PFSK-1 (cell line): Measurements from ENCODE around the gene SP140.

Experiments used
- POLR2AphosphoS5 ChIP-seq: IDR thresholded peaks from 2 replicates; pipeline ENCODE4 v1.6.1; 2012; ENCODE audit warnings: low read depth, mild to moderate bottlenecking, control low read depth, low read length, moderate library complexity
- SIN3A ChIP-seq: IDR thresholded peaks from 2 replicates; pipeline ENCODE4 v1.6.1; 2012; ENCODE audit warnings: mild to moderate bottlenecking, low read length, moderate library complexity, borderline replicate concordance; ENCODE audit not compliant: insufficient read depth
- TF ChIP-seq, protein P1 (sequence below), 2 experiments: IDR thresholded peaks; 2 replicates each; pipeline versions ENCODE4 v1.6.1 to v1.8.0; 2011 to 2012; ENCODE audit warnings: low read depth in 2 of 2, low read length in 2 of 2, control low read depth in 1 of 2, inconsistent platforms in 1 of 2, mild to moderate bottlenecking in 1 of 2, moderate library complexity in 1 of 2; ENCODE audit not compliant: insufficient read depth in 1 of 2

DNA sequence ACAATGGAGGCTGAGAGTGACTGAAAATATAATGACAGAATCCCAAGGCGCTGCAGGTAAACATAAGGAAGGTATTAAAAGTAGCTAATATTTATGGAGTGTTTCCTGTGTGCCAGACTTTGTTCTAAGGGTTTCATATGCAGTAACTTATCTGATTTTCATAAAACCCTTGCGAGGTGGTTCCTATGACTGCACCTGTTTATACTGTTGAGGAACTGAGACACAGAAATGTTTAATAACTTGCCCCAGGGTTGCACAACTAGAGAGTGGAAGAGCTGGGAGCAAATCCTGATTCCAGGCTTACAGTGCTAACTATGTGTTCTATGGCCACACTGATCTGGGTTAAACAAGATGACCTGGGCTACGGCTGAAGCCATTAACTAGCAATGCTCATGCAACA is 8.1 kb upstream of the SP140 start:
- TF ChIP-seq POLR2AphosphoS5 (no peak), SIN3A (no peak)
- TF ChIP-seq, protein P1, sequence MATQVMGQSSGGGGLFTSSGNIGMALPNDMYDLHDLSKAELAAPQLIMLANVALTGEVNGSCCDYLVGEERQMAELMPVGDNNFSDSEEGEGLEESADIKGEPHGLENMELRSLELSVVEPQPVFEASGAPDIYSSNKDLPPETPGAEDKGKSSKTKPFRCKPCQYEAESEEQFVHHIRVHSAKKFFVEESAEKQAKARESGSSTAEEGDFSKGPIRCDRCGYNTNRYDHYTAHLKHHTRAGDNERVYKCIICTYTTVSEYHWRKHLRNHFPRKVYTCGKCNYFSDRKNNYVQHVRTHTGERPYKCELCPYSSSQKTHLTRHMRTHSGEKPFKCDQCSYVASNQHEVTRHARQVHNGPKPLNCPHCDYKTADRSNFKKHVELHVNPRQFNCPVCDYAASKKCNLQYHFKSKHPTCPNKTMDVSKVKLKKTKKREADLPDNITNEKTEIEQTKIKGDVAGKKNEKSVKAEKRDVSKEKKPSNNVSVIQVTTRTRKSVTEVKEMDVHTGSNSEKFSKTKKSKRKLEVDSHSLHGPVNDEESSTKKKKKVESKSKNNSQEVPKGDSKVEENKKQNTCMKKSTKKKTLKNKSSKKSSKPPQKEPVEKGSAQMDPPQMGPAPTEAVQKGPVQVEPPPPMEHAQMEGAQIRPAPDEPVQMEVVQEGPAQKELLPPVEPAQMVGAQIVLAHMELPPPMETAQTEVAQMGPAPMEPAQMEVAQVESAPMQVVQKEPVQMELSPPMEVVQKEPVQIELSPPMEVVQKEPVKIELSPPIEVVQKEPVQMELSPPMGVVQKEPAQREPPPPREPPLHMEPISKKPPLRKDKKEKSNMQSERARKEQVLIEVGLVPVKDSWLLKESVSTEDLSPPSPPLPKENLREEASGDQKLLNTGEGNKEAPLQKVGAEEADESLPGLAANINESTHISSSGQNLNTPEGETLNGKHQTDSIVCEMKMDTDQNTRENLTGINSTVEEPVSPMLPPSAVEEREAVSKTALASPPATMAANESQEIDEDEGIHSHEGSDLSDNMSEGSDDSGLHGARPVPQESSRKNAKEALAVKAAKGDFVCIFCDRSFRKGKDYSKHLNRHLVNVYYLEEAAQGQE (IDR thresholded peaks at IDR 0.05; ENCODE audit: insufficient read depth in 1 of 2, low read depth in 2 of 2, low read length in 2 of 2) = no peak
